AG04450 (cell line): Measurements from ENCODE around the gene OAT. TPM values are rescaled to one million over a fixed set of nuclear protein-coding genes. Genes with fewer than 3 reads are reported as not detected.

ENCODE experiments used
- CTCF ChIA-PET: fragments of 300-600, 350-600 bp; formaldehyde crosslinking; extraction: SDS; loops from one replicate; lab custom pipeline; 2022; ENCODE audit warnings: antibody characterized with exemption, inconsistent platforms; lab: Charles Lee
- POLR2A ChIA-PET: fragments of 350-600 bp; formaldehyde crosslinking; extraction: SDS; loops from one replicate; lab custom pipeline; 2021; ENCODE audit warnings: antibody characterized with exemption, inconsistent platforms; lab: Yijun Ruan, JAX
- DNase-seq: peaks from one replicate; pipeline ENCODE4 v3.0.0-alpha.2; 2011; ENCODE audit warnings: low read depth, low spot score
- H3K27ac ChIP-seq: one replicate; pipeline ENCODE4 v1.5.1; 2012; ENCODE audit warnings: low read depth, low read length, control low read depth
- H3K27me3 ChIP-seq: one replicate; pipeline ENCODE4 v1.6.0; 2012; ENCODE audit warnings: low read length; ENCODE audit not compliant: control insufficient read depth, insufficient read depth
- H3K4me3 ChIP-seq: 2 replicates; pipeline ENCODE4 v1.5.1; 2011; ENCODE audit warnings: mild to moderate bottlenecking, low read depth, low read length, control low read depth
- H3K9me3 ChIP-seq: 2 replicates; pipeline ENCODE4 v1.5.1; 2012; ENCODE audit warnings: low read length; ENCODE audit not compliant: control insufficient read depth, insufficient read depth
- CTCF ChIP-seq: IDR thresholded peaks from 2 replicates; pipeline ENCODE4 v1.5.1; 2011; ENCODE audit warnings: low read depth, low read length, control low read depth, inconsistent platforms
- polyA plus RNA-seq: library from polyadenylated mRNA; depleted of rRNA; stranded (reverse); fragments of >200 nt; gene quantifications from 2 replicates; pipeline ENCODE4 v1.2.3, GENCODE V29; 2011

The OAT gene
- polyA plus RNA-seq, 1 experiment: 182 TPM

- DNase-seq: no peak
- ChIA-PET CTCF (interaction anchor here (0.7 to 8.4 kb wide), 19 partner anchors 9 to 410 kb away, joined by 3 to 319 read pairs (median 8); no protein-coding TSS in a partner anchor), POLR2A (no interaction called here)
- Histone ChIP-seq H3K9me3 (peaks cover 6% of the 10 kb centered on the region; the same call in 1 of the 2 replicates), H3K4me3 (no peak overlapping the region), H3K27me3 (peaks cover 2% of the 10 kb centered on the region), H3K27ac (no peak overlapping the region)
- no peak for TF ChIP-seq CTCF
These were observed 30.3 kb downstream of the OAT start for GRCh38 chr10:124388476-124388822.

- TF ChIP-seq CTCF: no peak
- Histone ChIP-seq H3K4me3 (no peak overlapping the region), H3K27ac (no peak overlapping the region), H3K9me3 (no peaks in the 10 kb centered on the region), H3K27me3 (peaks cover 2% of the 10 kb centered on the region)
- ChIA-PET CTCF (interaction anchor here (0.5 to 8.4 kb wide), 2 partner anchors 17 to 392 kb away, joined by 3 to 319 read pairs; no protein-coding TSS in a partner anchor), POLR2A (no interaction called here)
- DNase-seq: no peak
These were observed 31.4 kb downstream of the OAT start for GRCh38 chr10:124387078-124387874.

GRCh38 chr10:124386186-124387077 is 32.3 kb downstream of the OAT start:
- ChIA-PET CTCF (interaction anchor here (0.5 to 8.4 kb wide), 2 partner anchors 17 to 391 kb away, joined by 3 to 319 read pairs; no protein-coding TSS in a partner anchor), POLR2A (no interaction called here)
- Histone ChIP-seq H3K9me3 (no peaks in the 10 kb centered on the region), H3K4me3 (no peak overlapping the region), H3K27ac (no peak overlapping the region), H3K27me3 (peaks cover 2% of the 10 kb centered on the region)
- no peak for DNase-seq
- TF ChIP-seq CTCF: no peak

- H3K4me3 ChIP-seq: no peak overlapping the region
- no peak for TF ChIP-seq CTCF
- peaks cover 2% of the 10 kb centered on the region for H3K27me3 ChIP-seq
- no peak for DNase-seq
- ChIA-PET CTCF (interaction anchor here (1.1 kb wide), 1 partner anchor 391 kb away, joined by 4 read pairs; no protein-coding TSS in a partner anchor), POLR2A (no interaction called here)
- no peaks in the 10 kb centered on the region for H3K9me3 ChIP-seq
- no peak overlapping the region for H3K27ac ChIP-seq
These were observed 33.0 kb downstream of the OAT start for GRCh38 chr10:124385627-124386185.
